ENCODE data around the gene MRM3.
"Not testable (repeated sequence)": the region's sequence is repeated elsewhere in the genome, so short reads cannot be mapped to it uniquely, and the experiment has no call there.

MRM3 gene

DNA sequence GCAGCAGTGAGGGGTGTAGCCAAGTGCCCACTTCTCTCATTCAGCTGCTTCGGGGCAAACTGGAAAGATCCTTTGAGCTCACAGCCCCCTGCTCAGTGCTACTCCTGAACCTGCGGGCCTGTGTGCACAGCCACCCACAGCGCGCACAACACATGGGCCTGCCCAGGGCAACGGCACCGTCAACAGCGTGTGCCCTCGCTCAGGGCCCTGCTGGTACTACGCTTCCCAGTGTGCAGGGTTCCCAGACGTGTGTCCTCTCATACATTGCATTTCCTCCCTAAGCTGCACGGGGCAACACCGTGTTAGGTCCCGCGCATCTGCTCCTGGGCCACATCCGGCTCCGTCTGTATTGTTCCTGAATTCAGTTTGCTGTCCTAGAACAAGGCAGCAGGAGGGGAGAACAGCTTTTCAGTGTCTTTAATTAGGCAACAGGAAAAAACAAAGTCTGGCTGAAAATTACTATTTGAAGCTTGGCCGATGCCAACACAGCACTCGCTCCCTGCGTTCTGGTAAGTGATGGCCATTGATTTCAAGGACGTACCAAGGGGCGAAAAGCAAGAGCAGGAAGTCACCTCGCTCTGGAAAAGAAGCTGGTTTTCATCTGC, 15.2 kb downstream of the MRM3 start:
- DNase-seq, result no peak

DNA sequence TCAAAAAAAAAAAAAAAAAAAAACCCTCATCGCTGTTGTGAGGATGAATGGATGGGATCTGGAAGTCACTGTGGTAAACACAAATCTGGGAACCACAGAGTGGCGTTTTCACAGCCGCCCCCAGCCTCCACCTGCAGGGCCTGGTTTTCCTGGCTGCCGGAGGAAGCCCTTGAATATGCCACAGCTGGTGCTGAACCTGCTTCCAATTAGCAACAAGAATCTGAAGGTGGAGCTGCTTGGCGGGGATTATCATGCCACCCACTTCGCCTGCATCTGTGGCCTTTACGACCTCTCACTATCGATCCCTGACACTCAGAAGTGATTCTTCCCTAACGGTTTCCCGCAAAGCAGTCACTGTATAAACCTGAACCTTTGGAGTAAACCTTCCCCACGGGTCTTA, 16.1 kb downstream of the MRM3 start:
- no peak for DNase-seq

DNA sequence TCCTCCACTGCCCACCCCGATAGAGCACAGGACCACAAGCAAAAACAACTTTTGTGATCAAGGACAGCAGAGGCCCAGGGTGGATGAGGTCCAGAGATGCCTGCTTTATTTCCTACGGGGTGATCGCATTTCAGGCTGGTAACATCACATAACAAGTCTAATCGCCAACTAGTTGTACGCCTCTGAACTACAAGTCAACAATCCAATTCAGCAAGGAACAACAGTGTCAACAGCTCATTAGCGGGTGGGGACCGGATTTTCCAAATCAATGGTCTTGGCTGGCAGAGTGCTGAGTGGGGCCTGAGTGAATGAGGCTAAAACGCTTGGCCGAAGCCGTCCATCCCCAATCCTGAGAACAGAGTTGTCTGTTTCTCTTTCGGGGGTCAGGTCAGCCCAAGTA, 17.1 kb downstream of the MRM3 start:
- DNase-seq, result no peak

DNA sequence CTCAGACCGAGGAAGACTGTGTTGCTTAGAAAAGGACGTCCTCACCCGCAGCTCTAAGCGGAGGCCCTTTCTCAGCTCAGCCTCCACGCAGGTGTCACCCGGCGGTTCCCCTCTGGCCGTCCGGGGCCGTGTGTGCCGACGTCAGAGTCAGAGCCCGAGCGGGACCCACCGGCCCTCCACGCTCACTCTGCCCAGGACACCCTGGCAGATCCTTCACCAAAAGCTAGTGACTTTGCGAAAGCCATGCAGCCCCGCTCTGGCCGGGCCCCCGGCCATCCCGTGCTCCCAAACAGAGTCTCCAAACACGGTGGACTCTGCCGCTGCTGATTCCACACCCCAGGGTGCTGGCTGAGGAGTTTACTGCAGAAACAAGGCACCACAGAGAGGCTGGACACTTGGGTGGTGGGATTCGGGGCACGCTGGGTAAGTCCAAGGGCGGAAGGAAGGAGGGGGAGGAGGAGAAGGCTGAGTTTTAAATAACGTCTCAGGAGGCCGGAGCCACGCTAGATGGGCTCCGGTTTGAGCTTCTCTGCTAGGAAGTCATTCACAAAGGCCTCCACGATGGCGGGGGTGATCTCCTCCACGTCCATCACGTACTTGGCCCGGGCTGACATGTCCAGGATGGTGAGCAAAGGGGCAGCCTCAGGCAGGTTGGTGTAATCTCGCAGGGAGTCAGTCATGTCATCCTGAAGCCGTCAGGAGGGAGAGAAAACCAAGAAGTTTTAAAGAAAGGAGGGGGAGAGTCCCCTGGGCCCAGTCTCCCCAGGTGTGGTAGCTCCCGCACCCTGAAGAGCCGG, 18.5 kb downstream of the MRM3 start:
- DNase-seq, result no peak

DNA sequence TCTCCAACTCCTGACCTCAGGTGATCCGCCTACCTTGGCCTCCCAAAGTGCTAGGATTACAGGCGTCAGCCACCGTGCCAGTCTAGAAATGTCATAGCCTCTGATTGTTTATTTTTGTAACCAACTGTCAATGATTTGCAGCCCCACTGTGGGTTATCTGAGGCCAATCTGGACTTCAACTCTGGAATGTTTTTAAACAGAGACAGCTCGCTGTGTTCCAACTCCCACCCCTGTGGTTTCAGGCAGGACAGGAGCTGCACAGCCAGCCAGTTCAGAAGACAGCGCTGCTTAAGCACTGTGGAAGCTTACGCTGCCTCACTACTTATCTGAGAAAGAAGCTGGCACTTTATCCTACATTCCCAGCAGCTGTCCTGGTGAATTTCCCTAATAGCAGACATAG, 19.5 kb downstream of the MRM3 start:
- DNase-seq, result no peak

DNA sequence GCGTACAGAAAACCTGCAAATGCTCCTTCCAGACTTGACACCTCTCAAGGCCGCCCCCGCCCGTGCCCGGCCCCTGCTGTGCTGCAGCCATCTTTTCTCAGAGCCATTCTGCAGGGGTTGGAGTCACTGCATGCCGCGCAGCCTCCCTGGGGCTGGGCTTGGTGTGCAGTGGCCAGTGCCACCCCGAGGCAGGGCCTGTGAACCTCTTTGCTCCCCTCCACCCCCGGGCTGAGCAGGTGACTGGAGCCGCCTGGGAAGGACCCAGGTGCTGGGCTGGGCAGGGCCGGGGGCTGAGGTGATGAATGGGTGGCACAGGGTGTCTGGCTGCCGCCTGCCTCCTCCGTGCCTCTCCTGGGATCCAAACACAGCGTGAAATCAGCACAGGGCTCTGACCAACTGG, 20.3 kb downstream of the MRM3 start:
- no peak for DNase-seq

DNA sequence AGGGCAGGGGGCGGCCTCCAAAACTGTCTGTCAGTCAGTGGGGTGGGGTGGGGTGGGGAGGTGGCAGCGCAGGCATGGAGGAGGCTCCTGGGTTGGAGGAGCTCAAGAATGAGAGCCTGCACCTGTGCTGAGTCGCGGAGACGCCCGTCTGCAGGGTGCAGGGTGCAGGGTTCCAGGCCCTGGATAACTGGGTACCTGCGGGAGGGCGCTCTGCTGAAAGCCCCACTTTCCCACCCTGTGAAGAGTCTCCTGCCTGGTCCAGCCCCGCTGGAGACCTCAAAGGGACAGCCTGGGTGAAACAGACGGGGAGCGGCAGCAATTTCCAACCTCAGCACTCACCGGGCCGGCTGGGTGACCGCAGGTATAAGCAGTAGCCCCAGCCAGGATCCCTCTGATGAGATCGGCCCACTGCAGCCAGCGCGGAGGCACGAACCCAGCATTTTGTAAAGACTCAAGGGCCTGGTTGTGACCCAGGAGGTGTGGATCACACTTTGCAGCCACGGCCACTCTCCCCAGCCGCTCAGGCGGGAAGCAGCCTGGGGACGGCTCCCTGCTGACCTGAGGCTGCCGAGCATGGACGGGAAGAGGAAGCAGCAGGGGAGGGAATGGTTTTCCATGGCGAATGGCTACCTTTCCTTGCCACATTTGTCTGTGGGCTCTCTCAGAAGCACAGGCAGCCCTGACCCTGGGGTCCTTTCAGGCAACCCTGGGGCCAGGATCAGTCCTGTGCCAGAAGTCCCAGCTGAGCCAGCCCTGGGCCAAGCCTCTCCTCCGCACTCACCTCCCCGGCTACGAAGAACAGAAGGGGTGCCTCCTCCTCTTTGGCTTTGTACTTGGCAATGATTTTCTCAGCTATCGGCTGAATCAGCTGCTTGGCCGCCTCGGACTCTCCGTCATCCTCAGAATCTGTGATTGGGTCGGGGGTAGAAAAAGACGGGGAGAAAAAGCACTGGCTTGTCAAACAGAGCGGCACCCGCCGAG, 21.0 kb downstream of the MRM3 start:
- no peak for DNase-seq

DNA sequence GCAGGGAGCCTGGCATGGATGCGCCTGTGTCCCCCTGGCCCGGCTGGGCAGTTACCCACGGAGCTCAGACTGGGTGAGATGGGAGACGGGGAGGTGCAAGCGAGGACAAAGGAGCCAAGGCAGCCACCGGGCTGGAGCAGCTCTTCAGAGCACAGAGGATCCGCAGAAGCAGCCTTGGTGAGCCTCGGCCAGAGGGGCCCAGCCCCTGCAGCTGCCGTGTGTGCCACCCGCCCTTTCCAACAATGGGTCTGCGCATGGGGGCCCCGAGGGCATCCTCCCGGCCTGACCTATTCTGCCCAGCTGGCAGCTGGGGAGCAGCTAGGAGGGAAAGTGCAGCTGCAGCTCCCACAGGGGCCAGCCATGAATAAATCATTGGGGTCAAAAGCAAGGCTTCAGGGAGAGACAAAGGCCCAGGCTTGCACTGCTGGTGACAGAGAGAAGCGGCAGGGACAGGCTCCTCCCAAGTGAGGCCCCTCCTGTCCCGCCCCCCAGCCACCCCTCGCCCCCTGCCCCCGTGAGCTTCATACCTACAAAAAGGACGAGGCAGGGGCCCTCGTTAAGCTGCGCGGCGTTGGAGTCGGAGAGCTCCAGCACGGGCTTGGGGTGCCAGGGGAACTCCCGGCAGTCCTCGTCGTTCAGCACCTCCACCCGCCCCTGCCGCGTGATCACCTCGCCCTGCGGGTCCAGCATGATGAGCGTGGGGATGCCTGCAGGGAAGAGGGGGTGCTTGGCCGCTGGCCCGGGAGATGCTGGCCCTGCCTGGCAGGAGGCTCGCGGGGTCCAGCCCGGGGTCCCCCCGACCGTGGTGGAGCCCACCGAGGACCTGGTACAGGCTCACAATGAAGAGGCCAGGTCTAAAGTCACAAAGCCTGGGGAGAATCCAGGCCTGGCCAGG, 22.6 kb downstream of the MRM3 start:
- no peak for DNase-seq

DNA sequence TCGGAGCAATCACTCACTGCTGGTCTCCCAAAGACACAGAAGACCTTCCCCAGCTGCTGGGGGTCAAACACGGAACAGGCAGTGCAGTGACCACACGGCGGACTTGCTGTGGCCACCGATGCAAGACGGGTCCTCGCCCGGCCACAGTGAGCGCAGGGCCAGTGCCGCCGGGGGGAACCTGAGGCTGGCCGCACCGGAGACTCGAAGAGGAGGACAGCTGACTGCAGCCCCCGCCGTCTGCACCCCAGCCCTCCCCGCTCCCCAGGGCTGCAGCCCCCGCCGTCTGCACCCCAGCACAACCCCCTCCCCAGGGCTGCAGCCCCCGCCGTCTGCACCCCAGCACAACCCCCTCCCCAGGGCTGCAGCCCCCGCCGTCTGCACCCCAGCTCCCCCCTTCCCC, 23.7 kb downstream of the MRM3 start:
- DNase-seq, result not testable (repeated sequence)

DNA sequence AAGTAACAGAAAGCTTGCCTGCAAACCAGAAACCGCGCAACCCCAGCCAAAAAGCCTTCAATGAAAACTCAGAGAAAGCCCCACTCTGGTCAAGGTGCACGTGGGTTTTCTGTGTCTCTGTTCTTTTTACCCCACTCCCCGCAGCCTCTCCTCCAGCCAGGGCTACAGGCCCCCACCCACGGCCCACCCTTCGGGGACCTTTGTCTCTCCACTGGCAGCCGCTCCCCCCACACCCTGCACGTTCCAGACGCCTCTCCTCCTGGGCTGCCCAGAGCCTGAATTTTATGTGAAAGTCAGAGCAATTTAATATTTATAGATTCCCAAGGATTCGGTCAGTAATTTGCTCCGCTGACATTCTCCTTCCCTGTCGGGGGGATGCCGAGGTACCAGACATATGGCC, 24.2 kb downstream of the MRM3 start:
- DNase-seq, result no peak

DNA sequence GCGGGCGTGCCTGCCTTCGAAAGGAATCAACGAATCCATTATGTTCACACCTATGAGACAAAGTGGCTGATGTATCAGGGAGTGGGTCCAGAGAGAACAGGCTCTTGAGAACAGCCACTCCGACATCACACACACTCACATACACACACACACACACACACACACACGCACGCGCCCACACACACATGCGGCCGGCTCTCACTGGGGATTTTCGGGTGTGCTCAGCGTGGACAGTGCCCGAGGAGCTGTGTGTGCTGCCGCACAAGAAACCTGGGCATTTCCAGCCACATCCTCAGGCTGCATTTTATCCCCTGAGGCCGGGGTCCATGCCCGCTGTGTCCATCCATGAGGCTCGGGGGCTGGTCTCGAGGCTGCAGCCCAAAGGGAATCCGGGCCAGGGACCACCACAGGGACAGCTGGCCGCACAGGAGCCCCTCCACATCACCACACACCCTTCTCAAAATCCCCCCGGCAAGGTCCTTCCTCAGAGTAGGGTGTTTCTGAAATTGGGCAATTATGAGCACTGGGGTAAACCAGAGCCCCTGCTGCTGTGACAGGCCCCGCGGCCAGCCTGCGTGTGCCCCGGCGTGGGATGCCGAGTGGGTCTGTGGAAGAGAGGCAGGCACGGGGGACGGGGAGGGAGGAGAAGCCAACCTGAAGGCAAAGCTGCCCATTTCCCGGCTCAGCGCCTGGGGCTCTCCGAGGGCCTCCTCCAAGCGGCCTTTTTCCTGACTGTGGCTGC, 24.8 kb downstream of the MRM3 start:
- DNase-seq, result no peak

DNA sequence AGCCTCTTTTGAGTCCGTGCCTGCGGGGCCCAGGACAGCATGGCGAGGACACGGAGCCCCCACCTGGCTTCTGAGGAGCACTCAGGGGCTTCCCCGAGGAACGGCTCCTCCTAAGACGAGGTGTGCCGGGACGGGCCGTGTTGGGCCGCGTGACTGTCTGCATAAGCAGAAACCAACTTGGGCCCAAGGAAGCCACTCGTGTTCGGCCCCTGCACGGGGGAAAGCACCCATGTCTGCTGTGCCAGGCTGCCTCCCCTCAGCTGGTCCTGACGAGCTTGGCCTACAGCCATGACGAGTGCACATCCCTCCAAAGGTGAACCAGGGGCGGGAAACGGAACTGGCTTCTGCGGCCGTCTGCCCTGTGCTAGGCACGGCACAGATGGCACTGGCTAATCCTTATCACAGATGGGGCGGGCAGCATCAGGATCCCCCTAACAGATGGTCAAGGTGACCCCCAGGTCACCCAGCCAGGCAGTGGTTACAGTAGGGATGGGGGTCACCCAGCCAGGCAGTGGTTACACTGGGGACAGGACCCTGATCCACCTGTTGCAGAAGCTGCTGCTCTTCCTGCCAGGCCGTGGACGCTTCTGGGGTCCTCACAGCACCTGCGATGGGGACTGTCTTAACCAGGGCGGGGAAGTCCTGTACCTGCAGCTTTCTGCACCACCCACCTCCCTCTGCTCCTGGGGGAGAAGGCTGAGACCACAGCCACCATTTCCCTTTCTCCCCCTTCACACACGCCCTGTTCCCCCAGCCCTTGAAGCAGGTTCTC, 25.6 kb downstream of the MRM3 start:
- DNase-seq, result no peak

DNA sequence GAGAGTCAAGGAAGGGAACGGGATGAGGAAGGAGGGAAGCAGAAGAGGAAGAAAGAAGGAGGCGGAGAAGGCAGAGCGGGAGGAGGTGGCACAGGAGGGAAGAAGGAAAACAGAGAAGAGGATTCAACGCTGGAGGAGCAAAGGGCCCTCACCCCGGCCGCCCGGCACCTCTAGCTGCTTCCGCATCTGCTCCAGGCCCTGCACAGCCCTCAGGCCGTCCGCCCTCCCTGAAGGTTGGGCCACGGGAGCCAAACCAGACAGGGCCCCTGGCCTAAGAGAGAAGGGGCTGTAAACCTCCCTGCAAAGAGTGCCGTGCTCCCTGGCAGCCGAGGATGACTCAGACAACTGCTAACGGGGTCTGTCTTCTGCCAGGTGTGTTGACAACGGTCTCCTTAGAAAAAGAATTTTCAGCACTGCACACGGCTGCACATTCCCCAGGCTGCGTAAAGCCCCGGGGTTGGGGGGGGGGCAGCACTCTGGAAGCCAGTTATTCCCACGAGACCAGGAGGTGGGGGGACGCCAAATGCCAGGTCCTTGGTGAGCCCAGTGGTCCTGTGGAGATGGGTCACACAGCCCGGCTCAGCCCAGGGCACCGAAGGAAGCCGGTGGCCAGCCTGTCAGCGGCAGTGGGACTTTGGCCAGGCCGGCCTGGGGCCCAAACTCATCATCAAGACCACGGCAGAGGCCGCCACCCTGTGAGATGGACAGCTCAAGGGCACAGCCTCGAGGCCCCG, 29.1 kb downstream of the MRM3 start:
- DNase-seq, result no peak

DNA sequence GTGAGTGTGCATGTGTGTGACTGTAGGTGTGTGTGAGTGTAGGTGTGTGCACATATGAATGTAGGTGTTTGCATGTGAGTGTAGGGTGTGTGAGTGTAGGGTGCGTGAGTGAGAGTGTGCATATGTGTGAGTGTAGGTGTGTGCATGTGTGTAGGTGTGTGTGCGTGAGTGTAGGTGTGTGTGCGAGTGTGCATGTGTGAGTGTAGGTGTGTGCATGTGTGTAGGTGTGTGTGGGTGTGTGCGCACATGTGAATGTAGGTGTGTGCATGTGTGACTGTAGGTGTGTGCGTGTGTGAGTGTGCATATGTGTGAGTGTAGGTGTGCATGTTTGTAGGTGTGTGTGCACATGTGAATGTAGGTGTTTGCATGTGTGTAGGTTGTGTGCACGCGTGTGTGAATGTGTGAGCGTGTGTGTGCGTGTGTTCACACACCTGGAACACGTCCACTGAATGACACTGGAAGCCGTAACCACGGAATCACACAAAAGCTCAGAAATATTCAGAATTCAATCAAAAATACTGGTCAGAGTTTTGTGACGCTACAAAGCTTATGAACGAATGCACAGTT, 30.6 kb downstream of the MRM3 start:
- DNase-seq, result no peak

DNA sequence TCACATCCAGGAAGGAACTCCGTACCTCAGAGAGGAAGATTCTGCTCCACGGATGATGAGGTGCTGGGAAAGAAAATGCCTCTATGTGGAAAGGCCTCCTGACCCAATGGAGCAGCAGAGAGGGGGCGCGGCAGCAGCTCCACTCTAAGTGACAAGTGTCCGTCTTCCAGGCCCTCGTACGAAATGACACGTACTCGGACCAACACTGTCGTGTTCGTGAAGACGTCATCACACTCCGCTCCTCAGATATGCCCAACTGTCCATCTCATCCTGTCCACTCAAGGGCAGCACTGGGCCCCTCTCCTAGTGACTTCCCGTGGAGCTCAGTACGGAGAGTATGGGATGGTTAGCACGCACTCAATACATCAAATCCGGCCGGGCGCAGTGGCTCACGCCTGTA, 32.2 kb downstream of the MRM3 start:
- no peak for DNase-seq

DNA sequence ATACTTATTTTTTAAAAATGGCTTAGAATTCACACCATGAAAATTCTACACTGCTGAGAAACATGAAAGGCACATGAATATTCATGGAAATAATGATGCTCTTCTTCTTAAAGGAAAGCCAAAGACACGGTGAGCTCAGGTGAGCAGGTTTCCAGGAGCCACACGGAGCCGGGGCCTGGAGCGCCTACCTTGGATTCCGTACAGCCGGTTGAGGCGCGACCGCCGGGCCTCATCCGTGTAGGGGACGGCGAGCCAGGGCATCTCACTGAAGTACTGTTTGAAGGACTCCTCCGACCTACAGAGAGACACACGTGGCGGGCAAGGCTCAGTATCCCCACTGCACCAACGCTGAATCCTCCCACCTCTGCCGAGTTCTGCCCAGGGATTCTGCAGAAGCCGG, 37.1 kb downstream of the MRM3 start:
- no peak for DNase-seq

DNA sequence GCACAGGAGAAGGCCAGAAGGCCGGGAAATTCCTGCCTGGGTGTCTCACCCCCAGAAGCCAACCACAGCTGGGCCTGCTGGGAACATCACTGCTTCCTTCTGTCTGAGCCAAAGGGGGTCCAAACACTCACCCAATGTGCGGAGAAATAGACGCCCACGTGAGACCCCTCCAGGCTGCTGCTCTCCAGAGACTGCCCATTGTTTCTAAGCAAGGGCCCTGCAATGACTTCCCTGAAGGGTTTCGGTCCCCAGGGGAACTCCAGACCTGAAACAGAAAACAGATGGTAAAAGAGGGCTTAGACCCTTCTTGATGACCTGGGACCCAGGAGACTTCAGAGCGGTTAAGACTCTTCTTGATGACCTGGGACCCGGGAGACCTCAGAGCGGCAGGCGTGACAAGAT, 41.3 kb downstream of the MRM3 start:
- no peak for DNase-seq

DNA sequence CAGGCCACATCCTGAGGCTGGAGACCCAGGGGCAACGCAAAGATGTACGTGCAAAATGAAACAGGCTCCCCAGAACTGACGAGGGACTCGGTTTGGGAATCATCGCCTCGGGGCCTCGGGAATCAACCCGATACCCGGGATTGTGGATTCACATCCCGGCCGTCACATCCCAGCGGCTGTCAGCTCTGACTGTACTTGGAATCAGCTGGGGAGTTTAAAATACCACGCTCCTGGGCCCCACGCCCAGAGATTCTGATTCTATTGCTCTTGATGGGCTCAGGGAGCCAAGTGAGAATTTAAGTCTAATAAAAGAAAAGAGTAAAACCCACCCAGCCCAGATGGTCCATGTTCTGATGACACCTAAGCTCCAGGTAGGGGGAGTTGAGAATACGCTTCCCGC, 42.2 kb downstream of the MRM3 start:
- no peak for DNase-seq

DNA sequence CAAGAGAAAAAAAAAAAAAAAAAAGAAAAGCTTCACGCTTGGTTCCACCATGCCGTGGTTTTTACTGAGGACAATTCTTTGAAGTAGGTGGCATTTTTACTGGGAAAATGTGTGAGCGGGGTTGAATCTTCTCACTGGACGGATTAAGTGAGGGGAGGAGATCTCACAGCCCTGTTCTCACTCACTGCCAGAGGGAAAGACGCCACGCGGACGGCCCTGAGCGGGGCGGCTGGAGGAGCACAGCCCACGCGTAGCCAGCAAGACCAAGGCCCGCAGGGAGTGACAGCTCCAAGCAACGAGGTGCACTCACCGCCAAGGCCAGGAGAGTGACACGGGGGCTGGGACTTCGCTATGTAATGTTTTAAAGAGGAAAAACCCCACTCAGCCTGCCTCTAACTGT, 43.1 kb downstream of the MRM3 start:
- no peak for DNase-seq

DNA sequence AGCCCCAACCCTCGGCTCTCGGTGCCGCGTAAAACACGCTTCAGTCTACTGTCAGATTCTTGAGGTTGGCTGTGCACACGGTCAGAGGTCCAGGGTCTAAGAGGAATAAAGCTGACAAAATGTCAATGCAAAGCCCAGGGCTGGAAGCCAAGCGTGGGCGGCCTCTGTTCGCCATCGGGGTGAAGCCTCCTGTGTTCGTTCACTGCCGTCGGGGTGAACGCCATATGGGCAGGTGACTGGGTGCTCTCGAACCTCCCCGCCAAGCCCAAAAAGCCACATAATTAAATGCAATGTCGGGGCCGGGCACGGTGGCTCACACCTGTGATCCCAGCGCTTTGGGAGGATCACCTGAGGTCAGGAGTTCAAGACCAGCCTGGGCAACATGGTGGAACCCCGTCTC, 44.6 kb downstream of the MRM3 start:
- DNase-seq, result no peak

Measured in inflammatory macrophage treated with lipopolysaccharide for 1 hour (primary cell).